DMS153 (cell line): Measurements from ENCODE around the gene TUBB.

ENCODE experiments used
- DNase-seq: peaks from one replicate; lab custom pipeline; 2025; lab: John Stamatoyannopoulos, UW

The TUBB gene

GRCh38 chr6:30719791-30720737 lies at the start of gene TUBB:
TUBB (plus strand) TSS chr6:30720352; CDS start chr6:30720507, 155 bp downstream.
- peak; percentile 98 for DNase-seq

GRCh38 chr6:30670760-30671527 lies 49.2 kb upstream of the TUBB start:
- DNase-seq = no peak

- peak; percentile 86 for DNase-seq
Measured at GRCh38 chr6:30672445-30673253, 47.5 kb upstream of the TUBB start, which contains the start of gene DHX16. DHX16 (minus strand) TSS chr6:30673006; CDS start chr6:30672841, 165 bp downstream.

GRCh38 chr6:30676660-30677285 lies 43.4 kb upstream of the TUBB start:
- no peak for DNase-seq

- peak; percentile 64 for DNase-seq
Measured at GRCh38 chr6:30678964-30679726, 41.0 kb upstream of the TUBB start.

- DNase-seq = no peak
Measured at GRCh38 chr6:30679765-30680535, 40.2 kb upstream of the TUBB start.

- DNase-seq = no peak
Measured at GRCh38 chr6:30681766-30682142, 38.4 kb upstream of the TUBB start.

GRCh38 chr6:30682143-30683117 lies 37.7 kb upstream of the TUBB start:
- peak; percentile 48 for DNase-seq

GRCh38 chr6:30683183-30683979 lies 36.8 kb upstream of the TUBB start:
- no peak for DNase-seq

GRCh38 chr6:30683980-30684338 lies 36.2 kb upstream of the TUBB start:
- DNase-seq = no peak

- no peak for DNase-seq
Measured at GRCh38 chr6:30684386-30685156, 35.6 kb upstream of the TUBB start.

GRCh38 chr6:30685157-30686008 lies 34.8 kb upstream of the TUBB start:
- DNase-seq = no peak

- no peak for DNase-seq
Measured at GRCh38 chr6:30686009-30686907, 33.9 kb upstream of the TUBB start, which contains the start of gene PPP1R18. PPP1R18 (minus strand) TSS chr6:30686645; CDS start chr6:30686018, 627 bp downstream.

- DNase-seq = peak; percentile 77
Measured at GRCh38 chr6:30686908-30687658, 33.1 kb upstream of the TUBB start.
